HEK293 (cell line): ENCODE data around the gene PYCR2.

ENCODE experiments used
- ZNF274 ChIP-seq, 2 experiments: fragments of 200-500 bp in 1 of 2; fragments of 450-650 bp in 1 of 2; sonication (Bioruptor generic) in 1 of 2; formaldehyde crosslinking in 1 of 2; IDR thresholded peaks; 2 replicates each; pipeline versions ENCODE4 v1.5.1 to v1.6.1; 2014 to 2016; ENCODE audit warnings: borderline replicate concordance in 1 of 2, inconsistent platforms in 1 of 2, low read length in 1 of 2, missing biosample characterization in 1 of 2, missing genetic modification characterization in 1 of 2
- TF ChIP-seq, protein P1 (sequence below): fragments of 450-650 bp; formaldehyde crosslinking; IDR thresholded peaks from 2 replicates; pipeline ENCODE4 v1.5.1; 2016; ENCODE audit warnings: missing biosample characterization, missing genetic modification characterization
- TF ChIP-seq, protein P2 (sequence below): fragments of 450-650 bp; formaldehyde crosslinking; IDR thresholded peaks from 2 replicates; pipeline ENCODE4 v1.5.1; 2016; ENCODE audit warnings: missing biosample characterization, missing genetic modification characterization

DNA sequence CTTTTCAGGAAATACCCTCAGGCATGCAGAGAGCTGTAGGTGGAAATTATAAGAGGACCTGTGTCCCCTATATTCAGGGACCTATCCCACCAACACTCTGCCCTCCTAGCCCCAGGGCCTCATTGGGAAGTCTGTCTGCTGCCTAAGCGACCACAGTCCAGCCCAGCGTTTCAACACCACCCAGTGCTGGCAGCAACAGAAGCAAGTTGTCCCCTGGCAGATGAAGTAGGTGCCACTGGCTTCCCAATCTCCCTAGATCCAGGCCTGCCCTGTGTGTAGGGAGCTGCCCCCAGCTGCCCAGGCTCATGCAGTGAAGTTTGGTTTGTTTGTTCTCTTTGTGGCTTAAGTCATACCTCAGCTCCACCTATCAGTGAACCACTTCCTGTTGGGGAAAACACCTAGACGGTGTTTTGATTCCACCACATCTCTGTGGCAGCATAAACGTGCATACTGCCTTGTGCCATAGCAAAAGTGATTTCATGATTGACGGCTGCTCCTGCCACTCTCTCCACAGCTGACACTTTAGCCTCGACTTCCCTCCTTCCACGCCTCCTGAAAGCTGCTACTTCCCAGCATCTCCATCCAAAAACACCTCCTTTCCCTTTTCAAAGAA lies 27.0 kb downstream of the PYCR2 start:
- TF ChIP-seq, protein P1, sequence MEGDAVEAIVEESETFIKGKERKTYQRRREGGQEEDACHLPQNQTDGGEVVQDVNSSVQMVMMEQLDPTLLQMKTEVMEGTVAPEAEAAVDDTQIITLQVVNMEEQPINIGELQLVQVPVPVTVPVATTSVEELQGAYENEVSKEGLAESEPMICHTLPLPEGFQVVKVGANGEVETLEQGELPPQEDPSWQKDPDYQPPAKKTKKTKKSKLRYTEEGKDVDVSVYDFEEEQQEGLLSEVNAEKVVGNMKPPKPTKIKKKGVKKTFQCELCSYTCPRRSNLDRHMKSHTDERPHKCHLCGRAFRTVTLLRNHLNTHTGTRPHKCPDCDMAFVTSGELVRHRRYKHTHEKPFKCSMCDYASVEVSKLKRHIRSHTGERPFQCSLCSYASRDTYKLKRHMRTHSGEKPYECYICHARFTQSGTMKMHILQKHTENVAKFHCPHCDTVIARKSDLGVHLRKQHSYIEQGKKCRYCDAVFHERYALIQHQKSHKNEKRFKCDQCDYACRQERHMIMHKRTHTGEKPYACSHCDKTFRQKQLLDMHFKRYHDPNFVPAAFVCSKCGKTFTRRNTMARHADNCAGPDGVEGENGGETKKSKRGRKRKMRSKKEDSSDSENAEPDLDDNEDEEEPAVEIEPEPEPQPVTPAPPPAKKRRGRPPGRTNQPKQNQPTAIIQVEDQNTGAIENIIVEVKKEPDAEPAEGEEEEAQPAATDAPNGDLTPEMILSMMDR (tag by site-specific recombination), result no peak
- TF ChIP-seq, protein P2, sequence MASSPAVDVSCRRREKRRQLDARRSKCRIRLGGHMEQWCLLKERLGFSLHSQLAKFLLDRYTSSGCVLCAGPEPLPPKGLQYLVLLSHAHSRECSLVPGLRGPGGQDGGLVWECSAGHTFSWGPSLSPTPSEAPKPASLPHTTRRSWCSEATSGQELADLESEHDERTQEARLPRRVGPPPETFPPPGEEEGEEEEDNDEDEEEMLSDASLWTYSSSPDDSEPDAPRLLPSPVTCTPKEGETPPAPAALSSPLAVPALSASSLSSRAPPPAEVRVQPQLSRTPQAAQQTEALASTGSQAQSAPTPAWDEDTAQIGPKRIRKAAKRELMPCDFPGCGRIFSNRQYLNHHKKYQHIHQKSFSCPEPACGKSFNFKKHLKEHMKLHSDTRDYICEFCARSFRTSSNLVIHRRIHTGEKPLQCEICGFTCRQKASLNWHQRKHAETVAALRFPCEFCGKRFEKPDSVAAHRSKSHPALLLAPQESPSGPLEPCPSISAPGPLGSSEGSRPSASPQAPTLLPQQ (tag by site-specific recombination), result no peak
- TF ChIP-seq ZNF274 (IDR thresholded peaks at IDR 0.05; ENCODE audit: low read length) (no peak), ZNF274 (tag by site-specific recombination; IDR thresholded peaks at IDR 0.05; ENCODE audit: borderline replicate concordance) (no peak)
